GM10847 (cell line): ENCODE results near the gene TRMT1.

ENCODE experiments used
- POLR2A ChIP-seq: IDR thresholded peaks from 2 replicates; pipeline ENCODE4 v1.6.1; 2011; ENCODE audit not compliant: insufficient read length; ENCODE audit errors: extremely low read depth

TRMT1 gene

GRCh38 chr19:13069415-13070359 lies 46.9 kb downstream of the TRMT1 start:
- TF ChIP-seq POLR2A: no peak

GRCh38 chr19:13068085-13068846 lies 48.3 kb downstream of the TRMT1 start:
- no peak for TF ChIP-seq POLR2A

- no peak for TF ChIP-seq POLR2A
Measured at GRCh38 chr19:13066933-13067807, 49.4 kb downstream of the TRMT1 start.

GRCh38 chr19:13066226-13066625 lies 50.3 kb downstream of the TRMT1 start:
- TF ChIP-seq POLR2A: no peak

GRCh38 chr19:13064092-13064489 lies 52.4 kb downstream of the TRMT1 start:
- TF ChIP-seq POLR2A: no peak

GRCh38 chr19:13063461-13064091 lies 53.0 kb downstream of the TRMT1 start:
- TF ChIP-seq POLR2A: no peak

GRCh38 chr19:13062317-13062716 lies 54.2 kb downstream of the TRMT1 start:
- no peak for TF ChIP-seq POLR2A

GRCh38 chr19:13060964-13061927 lies 55.3 kb downstream of the TRMT1 start:
- no peak for TF ChIP-seq POLR2A

GRCh38 chr19:13060233-13060963 lies 56.1 kb downstream of the TRMT1 start:
- TF ChIP-seq POLR2A: no peak

- no peak for TF ChIP-seq POLR2A
Measured at GRCh38 chr19:13058951-13059660, 57.4 kb downstream of the TRMT1 start.

GRCh38 chr19:13057744-13058143 lies 58.8 kb downstream of the TRMT1 start:
- TF ChIP-seq POLR2A: no peak

GRCh38 chr19:13057147-13057572 lies 59.4 kb downstream of the TRMT1 start:
- no peak for TF ChIP-seq POLR2A
